Astrocyte (in vitro differentiated cells and primary cell): Measurements from ENCODE around the gene TNNT3. TPM values are rescaled to one million over a fixed set of nuclear protein-coding genes. Genes with fewer than 3 reads are reported as not detected.

Experiments used
- DNase-seq: peaks from one replicate; pipeline ENCODE4 v3.0.0-alpha.2; 2010; ENCODE audit warnings: low read depth
- FAIRE-seq: peaks from 2 replicates; lab custom pipeline; 2011; peaks lifted over from hg19 to GRCh38; lab: Jason Lieb, UNC
- H2AFZ ChIP-seq: 2 replicates; pipeline ENCODE4 v1.6.0; 2012; ENCODE audit warnings: low read depth, low read length, inconsistent platforms
- H3K27ac ChIP-seq: 2 replicates; pipeline ENCODE4 v1.5.1; 2011; ENCODE audit warnings: low read depth, low read length, inconsistent platforms
- H3K27me3 ChIP-seq: 2 replicates; pipeline ENCODE4 v1.6.0; 2011; ENCODE audit warnings: low read length, inconsistent platforms; ENCODE audit not compliant: insufficient read depth
- H3K36me3 ChIP-seq: 2 replicates; pipeline ENCODE4 v1.5.1; 2011; ENCODE audit warnings: low read length, inconsistent platforms; ENCODE audit not compliant: insufficient read depth
- H3K4me1 ChIP-seq: 2 replicates; pipeline ENCODE4 v1.5.1; 2011; ENCODE audit warnings: low read length, inconsistent platforms; ENCODE audit not compliant: insufficient read depth
- H3K4me2 ChIP-seq: 2 replicates; pipeline ENCODE4 v1.6.0; 2012; ENCODE audit warnings: low read length, inconsistent platforms
- H3K4me3 ChIP-seq: 2 replicates; pipeline ENCODE4 v1.5.1; 2011; ENCODE audit warnings: low read depth, mild to moderate bottlenecking, low read length, inconsistent platforms; ENCODE audit not compliant: insufficient read depth
- H3K79me2 ChIP-seq: 2 replicates; pipeline ENCODE4 v1.6.0; 2012; ENCODE audit warnings: mild to moderate bottlenecking, low read length, inconsistent platforms; ENCODE audit not compliant: insufficient read depth
- H3K9ac ChIP-seq: 2 replicates; pipeline ENCODE4 v1.6.0; 2012; ENCODE audit warnings: mild to moderate bottlenecking, low read length, inconsistent platforms
- H3K9me3 ChIP-seq: 2 replicates; pipeline ENCODE4 v1.5.1; 2012; ENCODE audit warnings: low read depth, mild to moderate bottlenecking, low read length, inconsistent platforms; ENCODE audit not compliant: insufficient read depth
- H4K20me1 ChIP-seq: 2 replicates; pipeline ENCODE4 v1.6.0; 2012; ENCODE audit warnings: low read length, inconsistent platforms; ENCODE audit not compliant: insufficient read depth
- H3K27ac Mint-ChIP-seq: one replicate; pipeline ENCODE4 v1.8.0; 2021; ENCODE audit warnings: mild to moderate bottlenecking, mixed read lengths; ENCODE audit not compliant: unreplicated experiment
- H3K27me3 Mint-ChIP-seq: one replicate; pipeline ENCODE4 v1.8.0; 2021; ENCODE audit warnings: low read depth, mixed read lengths; ENCODE audit not compliant: unreplicated experiment
- H3K36me3 Mint-ChIP-seq: one replicate; pipeline ENCODE4 v1.8.0; 2021; ENCODE audit warnings: low read depth, mixed read lengths; ENCODE audit not compliant: unreplicated experiment
- H3K4me1 Mint-ChIP-seq: one replicate; pipeline ENCODE4 v1.8.0; 2021; ENCODE audit warnings: low read depth, mixed read lengths; ENCODE audit not compliant: unreplicated experiment
- H3K4me3 Mint-ChIP-seq: one replicate; pipeline ENCODE4 v1.8.0; 2021; ENCODE audit warnings: mild to moderate bottlenecking, moderate library complexity, mixed read lengths; ENCODE audit not compliant: unreplicated experiment
- H3K9me3 Mint-ChIP-seq: one replicate; pipeline ENCODE4 v1.8.0; 2021; ENCODE audit warnings: mild to moderate bottlenecking, mixed read lengths; ENCODE audit not compliant: unreplicated experiment
- CTCF ChIP-seq: IDR thresholded peaks from 2 replicates; pipeline ENCODE4 v1.5.1; 2011; ENCODE audit warnings: low read depth, mild to moderate bottlenecking, inconsistent platforms, low read length, moderate library complexity; ENCODE audit not compliant: insufficient read depth
- EZH2 ChIP-seq: IDR thresholded peaks from 2 replicates; pipeline ENCODE4 v1.6.1; 2012; ENCODE audit warnings: mild to moderate bottlenecking, low read length, inconsistent platforms; ENCODE audit not compliant: insufficient read depth
- total RNA-seq: library from RNA; stranded (reverse); gene quantifications from 2 replicates; pipeline ENCODE4 v1.2.1, GENCODE V29; 2021

The TNNT3 gene
- total RNA-seq, 1 donor from 2014 or later, result not detected

- no peaks in the 10 kb centered on the region for H3K4me1 ChIP-seq
- DNase-seq, result no peak
- no peak for FAIRE-seq
- H3K4me2 ChIP-seq, result no peak overlapping the region
- H3K36me3 ChIP-seq, result no peaks in the 10 kb centered on the region
- H3K4me3 Mint-ChIP-seq, result no peak overlapping the region
- H3K9me3 ChIP-seq, result no peaks in the 10 kb centered on the region
- H3K79me2 ChIP-seq, result no peaks in the 10 kb centered on the region
- no peaks in the 10 kb centered on the region for H3K27me3 ChIP-seq
- H3K27ac Mint-ChIP-seq, result no peak overlapping the region
- TF ChIP-seq CTCF (no peak), EZH2 (no peak)
- no peak overlapping the region for H3K4me3 ChIP-seq
- H4K20me1 ChIP-seq, result no peaks in the 10 kb centered on the region
- no peaks in the 10 kb centered on the region for H3K9me3 Mint-ChIP-seq
- H2AFZ ChIP-seq, result no peak overlapping the region
- no peak overlapping the region for H3K9ac ChIP-seq
- H3K36me3 Mint-ChIP-seq, result no peaks in the 10 kb centered on the region
- H3K27ac ChIP-seq, result no peak overlapping the region
- no peaks in the 10 kb centered on the region for H3K4me1 Mint-ChIP-seq
- H3K27me3 Mint-ChIP-seq, result peaks cover 26% of the 10 kb centered on the region
Measured at GRCh38 chr11:1889941-1890855, 29.3 kb upstream of the TNNT3 start.

- Mint-ChIP-seq H3K36me3 (no peaks in the 10 kb centered on the region), H3K27ac (no peak overlapping the region), H3K4me1 (no peaks in the 10 kb centered on the region), H3K4me3 (no peak overlapping the region), H3K27me3 (peaks cover 26% of the 10 kb centered on the region), H3K9me3 (no peaks in the 10 kb centered on the region)
- Histone ChIP-seq H4K20me1 (no peaks in the 10 kb centered on the region), H3K4me1 (no peaks in the 10 kb centered on the region), H3K36me3 (no peaks in the 10 kb centered on the region), H3K4me3 (no peak overlapping the region), H3K27ac (no peak overlapping the region), H3K9ac (no peak overlapping the region), H2AFZ (no peak overlapping the region), H3K27me3 (no peaks in the 10 kb centered on the region), H3K4me2 (no peak overlapping the region), H3K79me2 (no peaks in the 10 kb centered on the region), H3K9me3 (no peaks in the 10 kb centered on the region)
- no peak for TF ChIP-seq CTCF
- no peak for TF ChIP-seq EZH2
- FAIRE-seq, result no peak
- DNase-seq, result no peak
Measured at GRCh38 chr11:1890856-1891830, 28.4 kb upstream of the TNNT3 start.
